HepG2 (cell line): Measurements from ENCODE around the gene PRADC1. TPM values are rescaled to one million over a fixed set of nuclear protein-coding genes. Genes with fewer than 3 reads are reported as not detected.

Source experiments
- ATAC-seq: fragments of 200-7000 bp; cut with Tn5 transposase; 3 replicates; pipeline ENCODE4 v1.9.1; 2020; ENCODE audit warnings: mild to moderate bottlenecking, moderate library complexity
- BruUV-seq: library from RNA; stranded (reverse); fragments of 400-500 nt; replicated peaks from 2 replicates; lab custom pipeline; 2021; lab: Mats Ljungman, UMichigan
- CTCF ChIA-PET: fragments of 300-600 bp; formaldehyde crosslinking; extraction: SDS; loops from one replicate; lab custom pipeline; 2021; ENCODE audit warnings: low total read pairs, inconsistent platforms, low intra/inter-chr PET ratio; lab: Yijun Ruan, JAX
- POLR2A ChIA-PET: fragments of 350-600 bp; sonication (Branson Sonifier 250); formaldehyde crosslinking; loops from one replicate; lab custom pipeline; 2020; ENCODE audit warnings: antibody characterized with exemption, inconsistent platforms; lab: Yijun Ruan, JAX
- DNase-seq: peaks from one replicate; pipeline ENCODE4 v3.0.0-alpha.2; 2015; ENCODE audit warnings: low spot score
- FAIRE-seq: peaks from 3 replicates; lab custom pipeline; 2011; peaks lifted over from hg19 to GRCh38; lab: Jason Lieb, UNC
- H2AFZ ChIP-seq: one replicate; pipeline ENCODE4 v1.6.1; 2011; ENCODE audit warnings: low read length, inconsistent platforms
- H3K27ac ChIP-seq: fragments of 300-600 bp; 3 replicates; pipeline ENCODE4 v1.8.0; 2011; ENCODE audit warnings: mixed run types, mild to moderate bottlenecking, mixed read lengths, low read length, inconsistent platforms; ENCODE audit not compliant: insufficient read depth; ENCODE audit errors: extremely low read length
- H3K27me3 ChIP-seq, 2 experiments: fragments of 200-600 bp in 1 of 2; 2 replicates in 1 of 2; 3 replicates in 1 of 2; pipeline versions ENCODE4 v1.6.0 to v1.8.0; 2011; ENCODE audit warnings: low read length in 2 of 2, mild to moderate bottlenecking in 2 of 2, moderate library complexity in 2 of 2, inconsistent platforms in 1 of 2; ENCODE audit not compliant: insufficient read depth in 2 of 2, control insufficient read depth in 1 of 2
- H3K36me3 ChIP-seq, 2 experiments: fragments of 200-600 bp in 1 of 2; replicated peaks in 1 of 2; 2 replicates in 1 of 2; 3 replicates in 1 of 2; pipeline versions ENCODE4 v1.5.1 to v1.8.0; 2011; ENCODE audit warnings: low read length in 2 of 2, inconsistent platforms in 1 of 2; ENCODE audit not compliant: insufficient read depth in 2 of 2, control insufficient read depth in 1 of 2
- H3K4me1 ChIP-seq: 2 replicates; pipeline ENCODE4 v1.5.1; 2012; ENCODE audit warnings: low read length, inconsistent platforms; ENCODE audit not compliant: insufficient read depth
- H3K4me2 ChIP-seq: 2 replicates; pipeline ENCODE4 v1.6.0; 2011; ENCODE audit warnings: low read depth, low read length, inconsistent platforms
- H3K4me3 ChIP-seq, 3 experiments: fragments of 200-600 bp in 1 of 3; sonication (generic), shearing (Covaris generic) in 1 of 3; replicated peaks in 1 of 3; 2 replicates each; pipeline ENCODE4 v1.5.1; 2011 to 2016; ENCODE audit warnings: low read length in 3 of 3, inconsistent platforms in 2 of 3, low read depth in 2 of 3, mild to moderate bottlenecking in 2 of 3, control low read depth in 1 of 3, mixed read lengths in 1 of 3; ENCODE audit not compliant: insufficient read depth in 1 of 3
- H3K79me2 ChIP-seq: one replicate; pipeline ENCODE4 v1.6.1; 2011; ENCODE audit warnings: low read length, inconsistent platforms; ENCODE audit not compliant: insufficient read depth
- H3K9ac ChIP-seq: 2 replicates; pipeline ENCODE4 v1.6.0; 2011; ENCODE audit warnings: mild to moderate bottlenecking, low read depth, low read length, inconsistent platforms; ENCODE audit not compliant: insufficient read depth
- H3K9me3 ChIP-seq: 2 replicates; pipeline ENCODE4 v1.5.1; 2012; ENCODE audit warnings: mild to moderate bottlenecking, low read length
- H4K20me1 ChIP-seq: 2 replicates; pipeline ENCODE4 v1.6.0; 2011; ENCODE audit warnings: inconsistent platforms, mild to moderate bottlenecking, low read length, moderate library complexity; ENCODE audit not compliant: insufficient read depth
- KDM1A ChIP-seq: IDR thresholded peaks from 2 replicates; pipeline ENCODE4 v1.6.1; 2016; ENCODE audit warnings: missing compliant biosample characterization
- PRMT3 ChIP-seq: sonication (generic); formaldehyde crosslinking; IDR thresholded peaks from 2 replicates; pipeline ENCODE4 v1.8.1; 2022; ENCODE audit warnings: low read depth, mild to moderate bottlenecking, moderate library complexity, missing genetic modification reagents, borderline replicate concordance
- RFX3 ChIP-seq: IDR thresholded peaks from 2 replicates; pipeline ENCODE4 v1.6.1; 2016; ENCODE audit warnings: missing biosample characterization, missing genetic modification reagents
- ZNF160 ChIP-seq: sonication (generic); formaldehyde crosslinking; IDR thresholded peaks from 2 replicates; pipeline ENCODE4 v1.8.0; 2022; ENCODE audit warnings: mild to moderate bottlenecking, inconsistent platforms, missing genetic modification reagents
- ZNF280D ChIP-seq: sonication (generic); formaldehyde crosslinking; IDR thresholded peaks from 2 replicates; pipeline ENCODE4 v1.5.1; 2020; ENCODE audit warnings: mild to moderate bottlenecking, missing genetic modification reagents
- ZNF800 ChIP-seq: sonication (generic); formaldehyde crosslinking; IDR thresholded peaks from 2 replicates; pipeline ENCODE4 v1.4.0; 2020; ENCODE audit warnings: missing genetic modification reagents
- WGBS: methylation state at CpG from one replicate; pipeline ENCODE4 v1.1.6; 2017; ENCODE audit warnings: low lambda C conversion rate; 5-methylcytosine and 5-hydroxymethylcytosine counted together
- in situ Hi-C: cut with HindIII; loops from 2 replicates; pipeline ENCODE4 v1.10.0; 2017; ENCODE audit warnings: low pct_unique_long_range_greater_than_20kb; ENCODE audit not compliant: extremely low pct_ligation_motif_present
- intact Hi-C: fragments of 100-400 bp; cut with micrococcal nuclease; formaldehyde crosslinking; loops from one replicate; pipeline ENCODE4 v1.10.0; 2022; ENCODE audit not compliant: unreplicated experiment
- polyA plus RNA-seq, 8 experiments: library from polyadenylated mRNA; depleted of rRNA in 3 of 8; stranded (reverse) in 7 of 8; unstranded in 1 of 8; fragments of >200 nt; fragmentation: Illumina TruSeq in 4 of 8; extraction: Trizol in 4 of 8; gene quantifications; 2 replicates each; pipeline versions ENCODE4 v1.2.1 to v1.2.3, GENCODE V29; 2011 to 2016; ENCODE audit warnings: low read depth in 4 of 8, missing spikeins in 1 of 8, mixed read lengths in 1 of 8; ENCODE audit not compliant: insufficient read depth in 1 of 8
- total RNA-seq, 5 experiments: library from RNA; depleted of rRNA; stranded (reverse); fragments of >200 nt; fragmentation: Illumina TruSeq; extraction: Trizol; gene quantifications; 2 replicates each; pipeline ENCODE4 v1.2.3, GENCODE V29; 2016; ENCODE audit warnings: low read depth in 1 of 5

Gene PRADC1
- total and polyA plus RNA-seq, 2 of the 13 experiments (the other 11 are each of a cell fraction or from before 2014, with no cell fraction given): 12.1 to 37.2 TPM

GRCh38 chr2:73244580-73244979 is 11.5 kb upstream of the PRADC1 start (continued):
- no peak for TF ChIP-seq ZNF800

GRCh38 chr2:73243884-73244570 is 11.0 kb upstream of the PRADC1 start:
- Histone ChIP-seq H3K27me3 (no peaks in the 10 kb centered on the region), H3K9me3 (no peaks in the 10 kb centered on the region), H3K4me1 (peaks cover 29% of the 10 kb centered on the region), H3K4me2 (no peak overlapping the region), H3K9ac (no peak overlapping the region), H4K20me1 (peaks cover 12% of the 10 kb centered on the region; the same call in 1 of the 2 replicates), H3K27ac (no peak overlapping the region), H3K4me3 (no peak overlapping the region), H2AFZ (no peak overlapping the region), H3K79me2 (peaks cover 29% of the 10 kb centered on the region), H3K36me3 (peaks cover 61 to 97% of the 10 kb centered on the region in 2 experiments)
- BruUV-seq: no TSS peak
- POLR2A ChIA-PET: interaction anchor here (1.0 to 3.8 kb wide), 3 partner anchors 8 to 31 kb away, joined by 3 to 22 read pairs (median 5); partner anchors contain the start of genes CCT7 and PRADC1
- intact Hi-C loops (no loop called here), in situ Hi-C loops (no loop called here)
- no peak for FAIRE-seq
- TF ChIP-seq PRMT3 (CRISPR knock-in tag) (no peak), ZNF160 (no peak), RFX3 (CRISPR knock-in tag) (no peak), KDM1A (CRISPR knock-in tag) (no peak), ZNF280D (CRISPR knock-in tag) (no peak)
- ATAC-seq: no peak
- CTCF ChIA-PET: no interaction called here
- 93% methylated on average over 5 of the region's 5 CpGs for WGBS
- no peak for DNase-seq
